GM21529 (cell line): ENCODE measurements around the gene SCYGR7.
A peak's percentile ranks its signal among the peaks of the same experiment; 100 is the strongest.
"Not testable (repeated sequence)": the region's sequence is repeated elsewhere in the genome, so short reads cannot be mapped to it uniquely, and the experiment has no call there.

Experiments
- ATAC-seq: cut with Tn5 transposase; IDR thresholded peaks from one replicate; pipeline ENCODE4 v1.9.1; 2021; ENCODE audit not compliant: unreplicated experiment

Gene SCYGR7

GRCh38 chr2:227756261-227756660 is 28.1 kb downstream of the SCYGR7 start:
- ATAC-seq = not testable (repeated sequence)

GRCh38 chr2:227759411-227760118 is 31.4 kb downstream of the SCYGR7 start:
- ATAC-seq = no peak

- no peak for ATAC-seq
Measured at GRCh38 chr2:227761740-227762476, 33.8 kb downstream of the SCYGR7 start.

GRCh38 chr2:227765788-227766372 is 37.7 kb downstream of the SCYGR7 start:
- ATAC-seq = peak; percentile 11

GRCh38 chr2:227766373-227766883 is 38.3 kb downstream of the SCYGR7 start:
- ATAC-seq = peak; percentile 99

- ATAC-seq = no peak
Measured at GRCh38 chr2:227767830-227768229, 39.7 kb downstream of the SCYGR7 start.

- ATAC-seq = no peak
Measured at GRCh38 chr2:227772197-227772661, 44.1 kb downstream of the SCYGR7 start.

GRCh38 chr2:227772932-227773331 is 44.8 kb downstream of the SCYGR7 start:
- no peak for ATAC-seq

GRCh38 chr2:227774011-227774624 is 46.0 kb downstream of the SCYGR7 start:
- ATAC-seq = no peak

GRCh38 chr2:227774895-227775842 is 47.0 kb downstream of the SCYGR7 start:
- ATAC-seq = no peak
